Endometrium (tissue), 2 donors: ENCODE measurements around the gene GNRH2.
"Not testable (repeated sequence)": the region's sequence is repeated elsewhere in the genome, so short reads cannot be mapped to it uniquely, and the experiment has no call there.

Experiments
- FAIRE-seq: peaks from 2 replicates; lab custom pipeline; 2012; peaks lifted over from hg19 to GRCh38; lab: Jason Lieb, UNC
- donor health status: control.
- donor health status: control.

GNRH2 gene

DNA sequence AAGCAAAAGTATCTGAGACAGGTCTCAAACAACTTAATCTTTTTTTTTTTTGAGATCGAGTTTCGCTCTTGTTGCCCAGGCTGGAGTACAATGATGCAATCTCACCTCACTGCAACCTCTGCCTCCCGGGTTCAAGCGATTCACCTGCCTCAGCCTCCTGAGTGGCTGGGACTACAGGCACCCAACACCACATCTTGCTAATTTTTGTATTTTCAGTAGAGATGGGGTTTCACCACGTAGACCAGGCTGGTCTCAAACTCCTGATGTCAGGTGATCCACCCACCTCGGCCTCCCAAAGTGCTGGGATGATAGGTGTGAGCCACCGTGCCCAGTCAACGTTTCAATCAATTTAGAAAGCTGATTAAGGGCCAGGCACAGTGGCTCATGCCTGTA is 29.8 kb downstream of the GNRH2 start:
- not testable (repeated sequence) for FAIRE-seq

DNA sequence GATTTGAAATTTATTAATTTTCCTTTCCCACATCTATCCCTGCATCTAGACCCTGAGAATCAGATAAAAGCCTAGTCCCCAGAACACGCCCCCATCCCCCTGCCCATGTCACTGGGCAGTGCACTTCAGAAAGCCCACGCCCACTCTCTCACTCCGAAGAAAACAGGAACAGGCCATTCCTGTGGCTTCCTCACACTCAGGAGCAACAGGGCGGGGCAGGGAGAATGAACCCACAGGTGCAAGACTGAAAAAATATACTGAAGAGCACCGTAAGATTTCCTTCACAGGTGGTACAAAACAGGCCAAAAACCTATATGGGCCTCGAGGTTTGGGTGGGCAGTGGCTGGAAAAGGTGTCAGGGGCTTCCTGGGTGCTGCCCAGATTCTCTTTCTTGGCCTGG is 31.4 kb downstream of the GNRH2 start:
- no peak for FAIRE-seq

DNA sequence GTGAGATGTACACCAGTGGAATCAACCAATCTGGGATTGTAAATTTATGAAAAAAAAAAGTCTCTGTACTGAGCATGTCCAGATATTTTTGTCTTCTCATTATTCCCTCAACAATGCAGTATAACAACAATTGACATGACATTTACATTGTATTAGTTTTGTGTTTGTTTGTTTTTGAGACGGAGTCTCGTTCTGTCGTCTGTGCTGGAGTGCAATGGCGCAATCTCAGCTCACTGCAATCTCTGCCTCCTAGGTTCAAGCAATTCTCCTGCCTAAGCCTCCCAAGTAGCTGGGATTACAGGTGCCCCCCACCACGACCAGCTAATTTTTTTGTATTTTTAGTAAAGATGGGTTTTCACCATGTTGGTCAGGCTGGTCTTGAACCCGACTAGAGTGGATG is 31.9 kb downstream of the GNRH2 start:
- not testable (repeated sequence) for FAIRE-seq

DNA sequence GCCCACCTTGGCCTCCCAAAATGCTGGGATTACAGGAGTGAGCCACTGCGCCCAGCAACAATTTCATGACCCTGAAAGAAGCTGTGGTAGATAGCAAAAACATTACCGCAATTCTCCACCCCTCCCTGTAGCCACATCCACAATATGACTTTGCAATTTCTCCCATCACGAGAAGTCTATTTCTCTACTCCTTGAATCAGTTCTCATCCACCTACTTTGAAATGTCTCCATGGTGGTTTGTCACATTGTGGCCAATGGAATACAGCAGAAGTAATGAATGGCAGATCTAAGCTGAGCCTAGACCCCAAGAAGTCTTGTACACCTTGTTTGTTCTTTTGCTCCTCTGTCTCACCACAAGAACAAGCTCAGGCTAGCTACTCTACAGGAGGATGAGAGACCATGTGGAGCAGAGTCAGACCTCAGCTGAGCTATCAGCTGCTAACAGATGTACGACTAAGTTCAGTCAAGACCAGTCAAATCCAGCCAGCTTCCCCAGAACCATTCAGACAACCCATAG is 34.3 kb downstream of the GNRH2 start:
- no peak for FAIRE-seq

DNA sequence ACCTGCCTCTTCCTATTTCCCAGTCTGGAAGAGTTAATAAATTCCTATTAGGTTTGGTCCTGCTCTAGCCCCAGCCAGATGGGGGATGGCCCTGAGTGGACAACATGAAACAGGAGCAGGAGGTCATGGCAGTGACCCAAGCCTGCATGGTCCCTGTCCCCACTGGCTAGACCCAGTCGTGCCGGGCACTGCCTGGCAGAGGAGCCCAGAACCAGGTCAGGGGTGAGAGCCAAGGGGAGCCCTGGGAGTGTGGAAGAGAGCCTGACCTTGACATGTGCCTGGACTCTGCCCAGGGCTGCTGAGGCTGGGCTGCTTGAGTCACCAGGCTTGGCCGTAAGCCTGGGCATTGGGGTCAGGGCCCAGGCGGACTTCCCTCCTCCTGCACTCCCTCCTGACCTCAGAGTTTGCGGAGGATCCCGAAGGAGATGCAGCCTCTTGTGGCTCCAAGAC is 37.5 kb downstream of the GNRH2 start:
- FAIRE-seq: no peak

DNA sequence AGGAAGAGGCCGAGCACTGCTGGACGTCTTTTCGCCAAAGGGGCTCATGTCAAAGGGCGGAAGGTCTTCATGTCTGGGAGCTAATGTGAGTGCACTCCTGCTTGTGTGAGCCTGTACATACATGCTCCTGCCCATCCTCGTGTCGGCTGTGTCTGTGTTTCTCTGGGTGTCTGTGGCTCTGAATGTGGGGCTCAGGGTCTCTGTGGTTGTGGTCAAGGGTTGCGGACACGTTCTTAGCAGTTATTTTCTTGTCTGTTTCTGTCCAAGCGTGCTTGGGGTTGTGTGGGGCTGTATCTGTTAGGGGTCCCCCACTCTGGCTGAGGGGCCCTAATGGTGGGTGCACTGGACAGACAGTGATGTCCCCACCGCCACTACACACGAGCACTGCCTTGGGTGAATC is 38.2 kb downstream of the GNRH2 start:
- FAIRE-seq: no peak

DNA sequence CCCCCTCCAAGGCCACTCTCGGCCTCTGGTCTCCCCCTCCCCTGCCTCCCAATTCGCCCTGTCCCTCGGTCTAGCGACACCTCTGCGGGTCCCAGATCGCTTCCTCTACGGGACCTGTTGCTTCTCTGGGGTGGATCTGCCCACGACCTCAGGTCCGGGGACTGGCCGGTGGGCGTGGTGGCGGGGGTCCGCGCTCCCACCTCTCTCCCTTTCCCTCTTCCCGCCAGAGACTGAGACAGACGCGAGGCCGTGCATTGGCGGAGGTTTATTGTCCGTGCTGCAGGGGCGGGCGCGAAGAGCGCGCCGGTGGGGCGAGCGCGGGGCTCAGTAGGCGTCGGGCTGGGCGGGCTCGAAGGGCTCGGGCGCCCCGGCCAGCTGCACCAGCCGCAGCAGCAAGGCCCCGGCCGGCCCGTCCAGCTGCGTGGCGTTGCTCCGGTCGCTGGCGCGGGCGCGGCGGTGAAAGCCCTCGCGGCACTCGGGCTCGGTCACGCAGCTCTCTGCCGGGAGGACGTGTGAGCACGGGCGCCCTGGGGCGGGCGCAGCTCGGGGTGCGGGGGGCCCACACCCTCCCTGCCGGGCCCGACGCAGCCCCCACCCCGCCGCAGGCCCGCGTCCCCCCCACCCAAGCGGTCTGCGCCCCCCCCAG is 39.0 kb downstream of the GNRH2 start:
- FAIRE-seq: no peak

DNA sequence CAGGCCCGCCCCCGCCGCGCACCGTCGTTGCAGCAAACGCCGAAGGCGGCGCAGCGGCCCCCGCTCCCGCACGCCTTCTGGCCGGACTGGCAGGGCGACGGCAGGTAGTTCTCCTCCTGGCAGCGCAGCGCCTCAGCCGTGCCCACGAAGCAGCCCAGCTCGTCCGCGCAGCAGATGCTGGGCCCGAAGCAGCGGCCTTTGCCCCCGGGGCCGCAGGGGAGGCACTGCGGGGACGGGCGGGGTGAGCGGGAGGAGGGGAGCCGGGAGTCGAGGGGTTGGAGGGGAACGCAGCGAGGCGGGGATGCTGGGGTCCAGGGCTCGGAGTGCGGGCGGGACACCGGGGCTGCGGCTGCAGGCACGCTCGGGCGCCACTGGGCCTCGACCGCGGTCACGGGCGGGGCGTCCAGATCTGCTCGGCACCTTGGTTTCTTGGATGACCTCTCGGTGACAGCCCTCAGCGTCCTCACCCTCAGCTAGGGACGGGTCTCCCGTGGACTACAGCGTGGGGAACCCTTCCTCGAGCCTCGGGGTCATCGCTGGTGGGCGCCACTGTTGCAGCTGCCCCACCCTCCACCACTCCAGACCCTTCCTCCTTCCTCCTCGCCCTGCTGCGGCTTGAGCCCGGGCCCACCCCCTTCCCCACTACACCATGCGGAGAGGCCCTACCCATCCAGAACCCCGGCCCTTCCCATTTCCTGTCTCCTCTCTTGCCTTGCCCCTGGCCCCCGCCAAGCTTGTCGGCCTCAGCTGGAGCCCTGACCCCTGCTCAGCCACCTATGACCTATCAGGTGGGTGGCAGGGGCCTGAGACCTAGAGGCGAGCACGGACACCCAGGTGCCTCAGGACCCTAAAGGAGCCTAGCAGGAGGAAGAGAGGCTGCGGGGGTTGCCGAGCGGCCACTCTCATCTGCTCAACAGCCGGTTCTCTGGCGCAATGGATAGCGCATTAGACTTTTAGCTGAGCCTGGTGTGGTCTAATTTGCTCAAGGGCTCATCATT is 39.8 kb downstream of the GNRH2 start:
- no peak for FAIRE-seq

DNA sequence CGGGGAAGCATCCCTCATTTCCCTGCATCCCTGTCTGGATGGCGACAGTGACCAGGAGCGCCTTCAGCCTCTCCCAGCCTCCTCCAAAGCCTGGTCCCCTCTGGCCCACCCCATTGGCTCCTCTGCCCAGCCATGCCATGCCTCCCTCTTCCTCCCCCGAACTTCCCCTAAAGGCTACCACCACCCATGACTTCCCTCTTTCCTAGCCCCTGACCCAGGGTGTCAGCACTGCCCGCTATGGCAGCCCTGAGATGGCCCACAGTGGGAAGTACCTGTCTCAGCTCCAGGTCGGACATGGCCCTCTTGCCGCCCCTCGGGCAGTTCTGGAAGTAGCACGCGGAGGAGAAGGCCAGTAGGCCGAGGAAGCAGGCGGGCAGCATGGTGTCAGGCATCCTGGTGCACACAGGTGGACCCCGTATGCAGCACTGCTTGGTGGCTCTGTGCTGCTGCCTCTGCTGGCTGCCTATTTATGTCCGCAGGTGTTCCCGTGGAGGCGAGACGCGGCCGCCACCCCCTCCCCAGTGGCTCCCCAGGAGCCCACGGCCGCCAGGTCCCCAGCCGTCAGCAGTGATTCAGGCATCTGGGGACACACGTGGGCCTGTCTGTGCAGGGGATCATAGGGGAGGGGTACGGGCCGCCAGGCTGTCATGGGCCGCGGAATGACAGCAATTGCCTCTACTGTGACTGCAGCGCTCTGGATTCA is 41.0 kb downstream of the GNRH2 start, which contains the start of gene AVP:
Gene AVP (minus strand): TSS at position 442 of the 703 bp plus-strand sequence. CDS start 50 bp downstream, at position 392.
- FAIRE-seq: no peak

DNA sequence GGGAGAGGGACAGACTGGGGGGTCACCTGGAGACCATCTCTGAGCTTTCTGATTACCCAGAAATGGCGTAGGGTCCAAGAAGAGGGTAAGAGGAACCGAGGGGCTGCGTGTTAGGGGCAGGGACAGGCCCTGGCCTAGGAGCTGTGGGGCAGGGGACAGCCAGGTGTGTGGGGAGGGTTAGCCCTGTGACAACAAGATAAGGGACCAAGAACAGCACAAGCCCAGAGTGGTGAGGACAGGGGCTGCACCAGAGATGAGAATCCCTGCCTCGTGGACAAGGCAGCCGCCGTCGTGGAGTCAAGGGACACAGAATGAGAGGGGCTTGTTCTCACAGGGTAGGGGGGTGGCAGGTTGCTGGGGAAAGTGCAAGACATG is 41.6 kb downstream of the GNRH2 start:
- no peak for FAIRE-seq

DNA sequence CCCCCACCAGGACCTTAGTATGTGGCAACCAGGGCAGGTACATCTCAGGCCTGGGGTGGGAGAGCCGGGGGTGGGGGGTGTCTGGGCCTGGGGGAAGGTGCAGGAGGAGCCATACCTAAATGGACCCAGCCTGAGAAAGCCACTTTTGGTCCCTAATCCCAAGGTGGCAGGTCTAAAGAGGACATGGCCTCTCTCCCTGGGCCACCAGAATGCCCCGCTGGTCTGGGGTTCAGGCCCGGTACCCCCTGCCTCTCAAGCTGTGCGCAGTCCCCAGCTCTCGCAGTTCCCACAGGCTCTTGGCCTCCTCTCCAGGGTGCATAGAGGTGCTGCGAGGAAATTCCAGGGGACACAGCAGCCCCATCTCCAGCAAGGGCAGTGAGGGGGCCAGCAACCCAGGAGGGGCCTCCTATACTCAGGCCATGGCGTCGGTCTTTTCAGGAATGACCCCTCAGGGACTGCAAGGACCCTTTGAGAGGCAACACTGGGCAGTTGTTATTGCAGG is 42.2 kb downstream of the GNRH2 start:
- no peak for FAIRE-seq

DNA sequence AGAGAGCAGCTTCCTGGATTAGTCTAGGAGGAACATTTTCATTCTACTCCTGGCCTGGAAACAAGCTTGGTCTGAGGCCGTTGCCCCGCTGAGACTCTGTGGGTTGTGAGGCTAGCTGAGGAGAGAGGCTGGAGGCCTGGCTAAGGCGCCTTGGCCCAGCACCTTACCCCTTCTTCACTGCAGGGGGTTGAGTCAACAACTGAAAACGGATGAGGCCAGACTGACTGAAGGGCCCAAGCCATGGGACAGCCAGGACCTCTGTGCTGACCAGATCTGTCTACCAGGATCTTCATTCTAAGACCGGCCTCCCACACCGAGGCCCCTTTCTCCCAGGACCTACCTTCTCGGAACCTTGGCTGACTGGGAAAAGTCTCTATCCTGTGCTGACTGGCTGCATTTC is 44.6 kb downstream of the GNRH2 start:
- FAIRE-seq: no peak

DNA sequence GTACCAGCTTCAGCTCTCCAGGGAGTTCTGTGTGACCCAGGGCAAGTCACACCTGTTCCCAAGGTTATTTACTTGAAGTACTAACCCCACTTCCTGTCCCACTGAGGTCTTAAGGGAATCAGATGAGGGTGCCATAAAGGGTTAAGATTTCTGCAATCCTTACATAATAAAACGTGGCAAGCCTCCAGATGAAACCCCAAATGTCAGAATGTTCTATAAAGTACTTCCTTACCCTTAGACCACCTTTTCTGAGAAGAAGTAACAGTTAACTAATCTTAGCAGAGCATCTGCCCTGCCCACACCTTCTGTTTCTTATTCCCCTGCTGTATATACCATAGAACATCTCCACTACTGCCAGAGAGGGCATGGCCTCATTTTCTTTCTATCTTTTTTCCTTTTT is 47.1 kb downstream of the GNRH2 start:
- no peak for FAIRE-seq

DNA sequence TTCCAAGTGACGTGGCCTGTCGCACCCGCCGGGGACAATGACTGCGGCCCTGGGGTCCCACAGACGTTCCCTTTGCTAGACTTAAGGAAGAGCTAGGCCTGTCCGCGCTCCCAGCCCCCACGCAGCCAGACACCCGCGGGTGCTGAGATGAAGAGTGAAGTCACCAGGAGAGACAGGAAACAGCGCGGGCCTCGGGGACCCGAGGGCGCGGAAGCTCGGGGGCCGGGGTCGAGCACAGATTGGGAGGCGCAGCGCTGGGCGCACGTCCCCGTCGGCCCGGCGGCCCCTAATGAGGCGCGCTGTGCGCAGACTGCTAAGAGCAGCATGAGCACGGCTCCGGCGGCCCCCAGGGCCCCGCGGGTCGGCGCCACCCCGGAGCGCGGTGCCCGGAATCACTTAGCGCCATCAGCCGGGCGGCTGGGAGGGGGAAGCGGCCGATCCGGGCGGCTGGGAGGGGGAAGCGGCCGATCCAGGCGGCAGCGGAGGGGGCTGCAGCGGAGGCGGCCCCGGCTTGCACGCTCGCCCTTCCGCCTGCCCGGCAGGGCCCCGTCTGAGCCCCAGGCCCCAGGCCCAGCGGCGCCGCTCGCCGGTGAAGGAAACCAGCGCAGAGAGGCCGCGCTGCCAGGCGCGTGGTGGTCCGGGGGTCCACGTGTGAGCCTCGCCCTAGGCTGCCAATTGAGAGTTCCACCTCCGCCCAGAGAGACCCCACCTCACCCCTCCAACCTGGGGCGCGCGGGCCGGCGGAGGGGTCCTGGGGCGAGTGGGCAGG is 49.4 kb downstream of the GNRH2 start:
- no peak for FAIRE-seq

DNA sequence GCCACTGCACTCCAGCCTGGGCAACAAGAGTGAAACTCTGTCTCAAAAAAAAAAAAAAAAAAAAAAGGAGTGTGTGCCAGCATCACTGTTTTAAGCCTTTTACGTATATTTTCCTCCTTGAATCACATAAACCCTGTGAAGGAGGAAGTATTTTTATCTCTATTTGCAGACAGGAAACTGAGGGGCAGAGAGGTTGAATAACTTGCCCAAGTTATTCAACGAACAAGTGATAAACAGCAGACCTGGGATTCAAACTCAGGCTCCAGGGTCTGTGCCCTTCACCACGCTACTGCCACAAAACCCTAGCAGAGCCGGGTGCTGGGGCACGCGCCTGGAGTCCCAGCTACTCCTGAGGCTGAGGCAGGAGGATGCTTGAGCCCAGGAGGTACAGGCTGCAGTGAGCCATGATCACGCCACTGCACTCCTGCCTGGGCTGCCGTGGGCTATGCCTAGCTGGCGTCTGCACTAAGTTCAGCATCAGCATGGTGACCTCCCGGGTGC is 50.5 kb downstream of the GNRH2 start:
- FAIRE-seq: no peak

DNA sequence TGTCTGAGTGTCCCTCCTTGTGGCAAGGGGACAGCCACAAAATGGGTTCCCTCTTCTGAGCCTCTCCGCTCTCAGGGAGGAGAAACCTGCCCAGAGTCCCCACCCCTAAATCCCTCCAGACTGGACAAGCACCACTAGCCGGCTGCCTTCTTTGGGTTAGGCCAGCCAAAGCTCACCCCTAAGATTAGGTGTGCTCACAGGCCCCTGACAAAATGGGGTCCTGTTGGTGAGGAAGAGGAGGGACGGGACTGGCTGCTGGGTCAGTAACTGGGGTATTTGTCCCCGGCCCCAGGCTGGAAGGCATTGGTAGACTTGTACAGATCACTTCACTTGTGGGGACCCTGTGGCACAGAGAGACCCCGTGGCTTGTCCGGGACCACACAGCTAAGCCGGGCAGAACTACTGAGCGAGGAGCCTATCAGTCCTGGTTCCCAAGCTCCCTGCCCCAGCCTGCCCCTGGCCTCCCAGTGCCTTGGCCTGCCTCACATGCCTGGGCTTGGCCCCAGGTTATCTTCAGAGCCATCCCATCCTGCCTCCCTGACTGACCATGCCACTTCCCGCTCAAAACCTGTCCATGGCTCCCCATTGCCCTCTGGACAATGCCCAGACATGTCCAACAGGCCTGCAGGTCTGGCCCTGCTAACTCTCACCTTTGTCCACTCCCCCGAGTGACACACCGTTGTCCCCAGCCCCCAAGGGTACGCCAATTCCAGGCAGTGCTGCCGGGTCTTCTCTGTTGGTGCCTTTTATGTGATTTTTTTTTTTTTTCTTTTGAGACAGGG is 51.6 kb downstream of the GNRH2 start:
- no peak for FAIRE-seq
